ENCODE data around the gene RHOXF2. TPM values are rescaled to one million over a fixed set of nuclear protein-coding genes. Genes with fewer than 3 reads are reported as not detected.

RHOXF2 gene
- total RNA-seq, 1 experiment from 2014 or later = not detected

DNA sequence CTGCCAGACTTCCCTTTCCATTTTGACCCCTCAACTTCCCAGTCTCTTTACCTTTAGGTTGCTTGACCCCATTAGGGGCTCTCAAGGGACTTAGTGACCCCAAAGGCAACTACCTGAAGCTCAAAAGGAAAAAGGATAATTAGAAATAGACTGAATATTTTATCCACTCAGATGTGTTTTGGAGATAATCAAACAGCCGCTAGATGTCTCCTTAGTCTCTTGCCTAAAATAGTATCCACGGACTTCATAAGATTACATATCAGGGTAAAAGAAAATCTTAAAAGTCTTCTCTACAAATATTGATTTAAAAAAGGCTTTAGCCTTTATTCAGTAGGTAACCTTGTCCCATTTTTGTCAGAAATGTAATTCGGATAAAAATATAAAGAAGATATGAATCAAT is 21.0 kb upstream of the RHOXF2 start:
- Histone ChIP-seq H3K27me3 (ENCODE audit: insufficient read depth, low read length) (no peaks in the 10 kb centered on the region), H3K18ac (ENCODE audit: insufficient read length, low read depth, low read length) (no peak overlapping the region), H3K27ac (ENCODE audit: insufficient read length, low read depth, low read length) (no peak overlapping the region), H2BK12ac (ENCODE audit: insufficient read length, low read depth, low read length) (no peak overlapping the region), H4K91ac (ENCODE audit: insufficient read length, low read depth, low read length) (no peak overlapping the region), H4K20me1 (ENCODE audit: control insufficient read depth, insufficient read depth, insufficient read length) (no peaks in the 10 kb centered on the region), H3K23ac (ENCODE audit: insufficient read length, low read depth, low read length) (no peak overlapping the region), H3T11ph (ENCODE audit: low read length) (no peak overlapping the region), H3K4me1 (ENCODE audit: insufficient read depth, low read length) (no peaks in the 10 kb centered on the region), H2AFZ (ENCODE audit: low read length) (no peak overlapping the region), H4K8ac (replicated peaks; ENCODE audit: insufficient read length, low read depth, low read length) (no peak overlapping the region), H3K4me2 (ENCODE audit: insufficient read depth, insufficient read length, low read length) (no peak overlapping the region), H3K9ac (ENCODE audit: extremely low read depth, insufficient read length, low read length) (no peak overlapping the region), H2BK15ac (ENCODE audit: low read depth, low read length) (no peak overlapping the region), H4K5ac (ENCODE audit: insufficient read length, low read depth, low read length) (no peak overlapping the region), H3K23me2 (ENCODE audit: insufficient read length, low read depth, low read length, poor library complexity, severe bottlenecking) (no peaks in the 10 kb centered on the region), H3K79me2 (ENCODE audit: insufficient read depth, low read length) (no peaks in the 10 kb centered on the region), H2BK120ac (ENCODE audit: low read depth, low read length, poor library complexity, severe bottlenecking) (no peak overlapping the region), H3K56ac (ENCODE audit: insufficient read length, low read depth, low read length) (no peak overlapping the region), H2AK5ac (ENCODE audit: insufficient read length, low read length) (no peak overlapping the region), H2BK5ac (ENCODE audit: insufficient read length, low read length) (no peak overlapping the region), H3K4ac (ENCODE audit: low read depth, low read length) (no peak overlapping the region), H3K14ac (ENCODE audit: insufficient read depth, low read length) (no peak overlapping the region), H2BK20ac (ENCODE audit: low read depth, low read length, poor library complexity, severe bottlenecking) (no peak overlapping the region), H3K79me1 (ENCODE audit: insufficient read depth, low read depth, low read length, poor library complexity, severe bottlenecking) (no peaks in the 10 kb centered on the region), H3K9me3 (ENCODE audit: control insufficient read depth, low read depth, low read length) (peaks cover 21% of the 10 kb centered on the region)
- H3K36me3 Mint-ChIP-seq (ENCODE audit: insufficient read depth in 1 of 3, low read depth in 3 of 3) = peaks cover 0 to 6% (median under 1%) of the 10 kb centered on the region in 3 experiments; a peak in 2 of 7 replicates
- H3K4me3 Mint-ChIP-seq = no peak overlapping the region
- H3K27me3 Mint-ChIP-seq (ENCODE audit: low read depth) = no peaks in the 10 kb centered on the region; the same call in 1 of the 2 replicates
- peaks cover 27 to 28% of the 10 kb centered on the region in 2 experiments for H3K4me1 Mint-ChIP-seq
- TF ChIP-seq, protein P1, sequence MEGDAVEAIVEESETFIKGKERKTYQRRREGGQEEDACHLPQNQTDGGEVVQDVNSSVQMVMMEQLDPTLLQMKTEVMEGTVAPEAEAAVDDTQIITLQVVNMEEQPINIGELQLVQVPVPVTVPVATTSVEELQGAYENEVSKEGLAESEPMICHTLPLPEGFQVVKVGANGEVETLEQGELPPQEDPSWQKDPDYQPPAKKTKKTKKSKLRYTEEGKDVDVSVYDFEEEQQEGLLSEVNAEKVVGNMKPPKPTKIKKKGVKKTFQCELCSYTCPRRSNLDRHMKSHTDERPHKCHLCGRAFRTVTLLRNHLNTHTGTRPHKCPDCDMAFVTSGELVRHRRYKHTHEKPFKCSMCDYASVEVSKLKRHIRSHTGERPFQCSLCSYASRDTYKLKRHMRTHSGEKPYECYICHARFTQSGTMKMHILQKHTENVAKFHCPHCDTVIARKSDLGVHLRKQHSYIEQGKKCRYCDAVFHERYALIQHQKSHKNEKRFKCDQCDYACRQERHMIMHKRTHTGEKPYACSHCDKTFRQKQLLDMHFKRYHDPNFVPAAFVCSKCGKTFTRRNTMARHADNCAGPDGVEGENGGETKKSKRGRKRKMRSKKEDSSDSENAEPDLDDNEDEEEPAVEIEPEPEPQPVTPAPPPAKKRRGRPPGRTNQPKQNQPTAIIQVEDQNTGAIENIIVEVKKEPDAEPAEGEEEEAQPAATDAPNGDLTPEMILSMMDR (conservative IDR thresholded peaks at IDR 0.05) = no peak
- WGBS (ENCODE audit: extremely low coverage, insufficient read length, low lambda C conversion rate) = no CpG with 5 or more reads among the region's 3 CpGs
- 0 out of 7 replicates have a peak overlapping the region, but pooled peaks of 1 of the 3 experiments have one; percentile 6 for H3K27ac Mint-ChIP-seq
- peaks cover 45 to 49% of the 10 kb centered on the region in 2 experiments for H3K9me3 Mint-ChIP-seq
- DNase-seq = no peak

All from H9 (cell line).